HG03159 (cell line): ENCODE results near the gene MPRIP.

Experiments used
- ATAC-seq: cut with Tn5 transposase; IDR thresholded peaks from one replicate; pipeline ENCODE4 v1.9.1; 2021; ENCODE audit warnings: mild to moderate bottlenecking, moderate library complexity; ENCODE audit not compliant: unreplicated experiment

Gene MPRIP

GRCh38 chr17:17050346-17051345, 8.4 kb downstream of the MPRIP start:
- ATAC-seq, result no peak

GRCh38 chr17:17051380-17051779, 9.1 kb downstream of the MPRIP start:
- no peak for ATAC-seq

- ATAC-seq, result no peak
Observed at GRCh38 chr17:17051791-17052461, 9.7 kb downstream of the MPRIP start.

GRCh38 chr17:17052462-17053221, 10.4 kb downstream of the MPRIP start:
- no peak for ATAC-seq

GRCh38 chr17:17053446-17054379, 11.5 kb downstream of the MPRIP start:
- no peak for ATAC-seq

- ATAC-seq, result no peak
Observed at GRCh38 chr17:17054636-17055035, 12.4 kb downstream of the MPRIP start.

- ATAC-seq, result no peak
Observed at GRCh38 chr17:17055286-17056155, 13.3 kb downstream of the MPRIP start.

GRCh38 chr17:17056156-17056539, 13.9 kb downstream of the MPRIP start:
- ATAC-seq, result no peak

GRCh38 chr17:17057057-17057551, 14.8 kb downstream of the MPRIP start:
- no peak for ATAC-seq

GRCh38 chr17:17058304-17058703, 16.0 kb downstream of the MPRIP start:
- ATAC-seq, result no peak

GRCh38 chr17:17059301-17059890, 17.1 kb downstream of the MPRIP start:
- no peak for ATAC-seq

GRCh38 chr17:17060001-17060922, 18.0 kb downstream of the MPRIP start:
- ATAC-seq, result no peak

GRCh38 chr17:17060930-17061329, 18.7 kb downstream of the MPRIP start:
- ATAC-seq, result no peak

- no peak for ATAC-seq
Observed at GRCh38 chr17:17061516-17061915, 19.3 kb downstream of the MPRIP start.

GRCh38 chr17:17062356-17062755, 20.1 kb downstream of the MPRIP start:
- ATAC-seq, result no peak

GRCh38 chr17:17062866-17063265, 20.6 kb downstream of the MPRIP start:
- ATAC-seq, result no peak

GRCh38 chr17:17063546-17064122, 21.4 kb downstream of the MPRIP start:
- no peak for ATAC-seq
